ENCODE data around the gene SWSAP1. TPM values are rescaled to one million over a fixed set of nuclear protein-coding genes. Genes with fewer than 3 reads are reported as not detected.
"Not testable (repeated sequence)": the region's sequence is repeated elsewhere in the genome, so short reads cannot be mapped to it uniquely, and the experiment has no call there.

The SWSAP1 gene
- total RNA-seq, 4 donors from 2014 or later, result 0.66 to 1.7 (median 1.5) TPM

GRCh38 chr19:11338569-11339253 is 35.8 kb upstream of the SWSAP1 start:
- DNase-seq (ENCODE audit: extremely low spot score), result no peak
- Histone ChIP-seq H3K36me3 (peaks cover 23 to 60% (median 57%) of the 10 kb centered on the region in 4 donors), H3K4me1 (peaks cover 18 to 44% (median 32%) of the 10 kb centered on the region in 4 donors), H3K4me3 (peak overlapping the region; percentile 71 to 97 (median 89)), H3K9me3 (no peaks in the 10 kb centered on the region), H3K27me3 (no peaks in the 10 kb centered on the region), H3K27ac (replicated peaks in 1 of 4) (peak overlapping the region; percentile 76 to 94 (median 88))
- 29% methylated on average over 19 of the region's 21 CpGs for WGBS
- TF ChIP-seq CTCF (IDR thresholded peaks at IDR 0.05) (no peak), POLR2A (IDR thresholded peaks at IDR 0.05; ENCODE audit: low read depth) (no peak), EP300 (IDR thresholded peaks at IDR 0.05) (no peak), POLR2AphosphoS5 (IDR thresholded peaks at IDR 0.05) (no peak)
- intact Hi-C loops (cut with DNase I), result no loop called here

DNA sequence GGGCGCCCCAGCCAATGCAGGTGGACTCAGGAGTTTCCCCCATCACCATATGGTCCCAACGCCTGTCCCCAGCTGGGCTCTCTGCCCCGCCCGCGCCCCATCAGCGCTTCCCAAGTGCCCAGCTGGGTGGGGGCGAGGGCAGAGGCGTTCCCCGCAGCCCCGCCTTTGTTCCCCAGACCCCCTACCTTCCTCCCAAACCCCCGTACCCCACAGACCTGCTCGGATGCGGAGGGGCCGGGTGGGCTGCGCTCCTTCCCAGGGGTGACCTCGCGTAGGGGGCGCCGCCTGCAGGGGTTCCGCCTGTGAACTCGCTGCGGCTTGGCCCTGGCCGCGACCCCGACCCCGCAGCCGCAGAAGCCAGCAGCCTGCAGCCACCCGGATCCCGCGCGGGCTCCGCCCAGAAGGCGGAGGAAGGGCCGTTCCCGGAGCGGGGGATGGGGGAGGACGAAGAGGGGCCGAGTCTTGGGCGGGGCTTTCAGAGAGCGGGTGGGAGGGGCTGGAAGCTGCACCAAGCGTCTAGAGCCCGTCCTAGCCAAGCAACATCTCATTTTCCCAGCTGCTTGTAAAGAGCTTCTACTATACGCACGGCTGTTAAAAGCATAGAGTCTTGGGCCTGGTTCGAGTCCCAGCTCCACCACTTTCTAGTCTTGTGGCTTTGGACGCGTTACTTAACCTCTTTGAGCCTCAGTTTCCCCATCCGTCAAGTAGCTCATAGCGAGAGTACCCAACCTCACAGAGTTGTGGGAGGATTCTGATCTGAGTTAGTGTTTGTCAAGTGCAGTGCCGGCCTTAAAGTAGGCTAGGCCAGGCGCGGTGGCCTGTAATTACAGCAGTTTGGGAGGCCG is 35.0 kb upstream of the SWSAP1 start, which contains the start of gene RAB3D:
Gene RAB3D, minus strand, starts transcription at position 404 of the 845 bp plus-strand sequence. CDS start 2,258 bp downstream, outside the sequence.
- peak within 1 kb of the TSS; percentile 71 to 97 (median 89) for H3K4me3 ChIP-seq
- intact Hi-C loops (cut with DNase I), result no loop called here
- DNase-seq (ENCODE audit: extremely low spot score), result peak; percentile 97
- H3K4me1 ChIP-seq, result peaks cover 26 to 51% (median 40%) of the 10 kb centered on the region in 4 donors
- no peaks in the 10 kb centered on the region for H3K9me3 ChIP-seq
- H3K36me3 ChIP-seq, result peaks cover 15 to 52% (median 49%) of the 10 kb centered on the region in 4 donors
- H3K27ac ChIP-seq (replicated peaks in 1 of 4), result peak within 1 kb of the TSS; percentile 76 to 94 (median 88)
- no peak for TF ChIP-seq EP300 (IDR thresholded peaks at IDR 0.05)
- TF ChIP-seq POLR2A (IDR thresholded peaks at IDR 0.05; ENCODE audit: low read depth), result peak; percentile 38
- TF ChIP-seq POLR2AphosphoS5 (IDR thresholded peaks at IDR 0.05), result peak; percentile 69 to 91
- TF ChIP-seq CTCF (IDR thresholded peaks at IDR 0.05), result peak in 1 of 3 experiments; percentile 17
- WGBS, result 5% methylated on average over 24 of the region's 53 CpGs
- H3K27me3 ChIP-seq, result no peaks in the 10 kb centered on the region

GRCh38 chr19:11340099-11340467 is 34.4 kb upstream of the SWSAP1 start:
- intact Hi-C loops (cut with DNase I); H3K9me3 ChIP-seq; H3K27me3 ChIP-seq; DNase-seq (ENCODE audit: extremely low spot score): not testable (repeated sequence)
- WGBS, result 86% methylated on average over 8 of the region's 8 CpGs
- peak overlapping the region; percentile 71 to 97 (median 89) for H3K4me3 ChIP-seq
- H3K36me3 ChIP-seq, result peaks cover 9 to 46% (median 43%) of the 10 kb centered on the region in 4 donors
- peaks cover 32 to 57% (median 46%) of the 10 kb centered on the region in 4 donors for H3K4me1 ChIP-seq
- H3K27ac ChIP-seq (replicated peaks in 1 of 4), result peak overlapping the region; percentile 76 to 94 (median 88)

- intact Hi-C loops (cut with DNase I), result no loop called here
- no peak for TF ChIP-seq CTCF (IDR thresholded peaks at IDR 0.05)
- no peak for TF ChIP-seq EP300 (IDR thresholded peaks at IDR 0.05)
- no peak for TF ChIP-seq POLR2AphosphoS5 (IDR thresholded peaks at IDR 0.05)
- TF ChIP-seq POLR2A (IDR thresholded peaks at IDR 0.05; ENCODE audit: low read depth), result no peak
- no peak overlapping the region for H3K27ac ChIP-seq (replicated peaks in 1 of 4)
Measured at GRCh38 chr19:11342429-11342828, 32.0 kb upstream of the SWSAP1 start.

More at GRCh38 chr19:11342429-11342828, 32.0 kb upstream of the SWSAP1 start:
- Histone ChIP-seq H3K4me1 (peaks cover 41 to 69% (median 63%) of the 10 kb centered on the region in 4 donors), H3K9me3 (no peaks in the 10 kb centered on the region), H3K27me3 (no peaks in the 10 kb centered on the region), H3K36me3 (peaks cover 0 to 24% (median 21%) of the 10 kb centered on the region in 4 donors), H3K4me3 (no peak overlapping the region)
- WGBS, result 86% methylated on average over 3 of the region's 3 CpGs
- DNase-seq (ENCODE audit: extremely low spot score), result no peak

Measured in esophagus muscularis mucosa (tissue), 4 donors.